Activated T-cell treated with anti-CD3 and anti-CD28 coated beads, Interleukin-2, amount 50 U/mL, for 1 hour (primary cell): ENCODE results near the gene TBCD.

Source experiments
- DNase-seq: peaks from one replicate; pipeline ENCODE4 v3.0.0-alpha.2; 2020

Gene TBCD

GRCh38 chr17:82793974-82794630 lies 42.2 kb downstream of the TBCD start:
- no peak for DNase-seq

- DNase-seq = no peak
Observed at GRCh38 chr17:82794781-82795482, 43.1 kb downstream of the TBCD start.

DNA sequence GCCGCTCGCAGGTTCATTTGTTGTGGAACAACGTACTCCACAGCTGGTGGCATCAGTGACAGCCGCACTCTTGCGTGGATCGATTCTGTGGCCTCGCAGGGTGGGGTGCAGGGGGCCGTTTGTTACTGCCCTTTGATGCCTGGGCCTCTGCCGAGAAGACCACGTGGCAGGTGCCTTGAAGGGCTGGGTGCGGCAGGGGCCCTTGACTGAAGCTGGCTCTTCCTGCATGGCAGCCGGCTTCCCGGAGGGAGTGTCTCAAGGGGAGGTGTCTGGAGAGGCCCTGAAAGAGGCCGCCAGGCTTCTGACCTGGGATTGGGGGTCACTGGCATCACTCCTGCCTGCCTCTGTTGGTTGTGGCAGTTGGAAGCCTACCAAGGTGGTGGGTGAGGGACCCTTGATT lies 43.8 kb downstream of the TBCD start:
- no peak for DNase-seq

DNA sequence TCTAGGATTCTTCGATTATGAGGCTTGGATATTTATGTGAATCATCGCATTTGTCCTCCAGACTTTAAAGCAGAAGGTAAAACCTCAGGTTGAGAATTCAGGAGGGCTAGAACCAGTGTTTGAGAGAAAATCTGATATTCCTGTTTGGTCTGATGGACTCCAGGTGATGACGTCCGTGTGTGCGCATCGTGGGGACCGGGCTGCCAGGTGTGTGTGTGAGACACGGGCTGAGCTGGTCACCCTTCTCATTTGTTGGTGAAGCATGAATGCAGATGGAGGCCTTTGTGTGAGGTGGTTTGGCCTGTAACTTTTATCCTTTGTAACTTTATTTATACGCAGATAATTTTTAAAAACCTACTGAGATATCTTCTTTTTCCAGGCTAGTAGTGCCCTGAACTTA lies 45.2 kb downstream of the TBCD start:
- no peak for DNase-seq

GRCh38 chr17:82798752-82799151 lies 46.9 kb downstream of the TBCD start:
- no peak for DNase-seq

DNA sequence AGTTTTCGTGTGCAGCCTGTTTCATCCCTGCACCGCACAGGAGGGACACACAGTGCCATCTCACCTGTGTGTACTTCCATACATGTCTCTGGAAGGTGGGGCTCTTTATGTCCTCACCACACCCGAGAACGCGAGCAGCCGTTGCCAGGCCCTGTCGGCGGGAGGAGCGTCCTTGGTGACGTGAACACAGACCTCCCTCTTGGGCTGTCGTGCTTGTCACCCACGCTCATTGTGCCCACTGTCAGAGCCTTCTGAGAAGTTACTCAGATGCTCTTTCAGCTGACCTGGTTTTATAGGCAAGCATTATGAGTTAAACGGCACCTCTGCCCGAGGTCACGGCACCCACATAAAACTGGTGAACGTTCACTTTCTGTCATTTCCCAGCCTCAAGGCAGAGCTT lies 47.7 kb downstream of the TBCD start:
- DNase-seq = no peak

- no peak for DNase-seq
Observed at GRCh38 chr17:82800885-82801284, 49.0 kb downstream of the TBCD start.

DNA sequence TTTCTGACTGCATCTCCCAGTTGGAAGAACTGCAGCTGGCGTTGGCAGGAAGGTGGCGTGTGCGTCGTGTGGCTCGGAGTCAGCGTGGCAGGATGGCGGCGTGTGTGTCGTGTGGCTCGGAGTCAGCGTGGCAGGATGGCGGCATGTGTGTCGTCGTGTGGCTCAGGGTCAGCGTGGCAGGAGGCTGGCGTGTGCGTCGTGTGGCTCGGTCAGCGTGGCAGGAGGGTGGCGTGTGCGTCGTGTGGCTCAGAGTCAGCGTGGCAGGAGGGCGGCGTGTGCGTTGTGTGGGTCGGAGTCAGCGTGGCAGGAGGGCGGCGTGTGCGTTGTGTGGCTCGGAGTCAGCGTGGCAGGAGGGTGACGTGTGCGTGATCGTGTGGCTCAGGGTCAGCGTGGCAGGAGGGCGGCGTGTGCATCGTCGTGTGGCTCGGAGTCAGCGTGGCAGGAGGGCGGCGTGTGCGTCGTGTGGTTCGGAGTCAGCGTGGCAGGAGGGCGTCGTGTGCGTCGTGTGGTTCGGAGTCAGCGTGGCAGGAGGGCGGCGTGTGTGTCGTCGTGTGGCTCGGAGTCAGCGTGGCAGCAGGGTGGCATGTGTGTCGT lies 49.6 kb downstream of the TBCD start:
- DNase-seq = no peak

GRCh38 chr17:82802075-82802780 lies 50.4 kb downstream of the TBCD start:
- DNase-seq = no peak

DNA sequence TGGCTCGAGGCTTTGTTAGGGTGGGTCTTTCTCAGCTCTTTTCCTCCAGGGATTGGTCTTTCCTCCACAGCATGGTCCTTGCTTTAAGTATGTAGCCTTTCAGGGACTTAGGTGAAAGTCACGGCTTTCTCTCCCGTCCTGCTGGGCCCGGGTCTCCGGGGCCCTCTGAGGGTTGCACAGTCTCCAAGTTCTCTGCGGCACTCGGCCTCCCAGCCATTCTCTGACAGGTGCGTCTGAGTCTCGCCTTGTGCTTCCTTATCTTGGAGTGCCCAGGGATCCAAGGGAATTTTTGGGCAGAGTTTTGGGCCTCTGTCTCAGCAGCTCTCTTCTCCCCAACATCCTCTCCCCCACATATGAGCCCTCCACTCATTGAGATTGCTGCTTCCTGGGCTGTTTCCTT lies 51.3 kb downstream of the TBCD start:
- no peak for DNase-seq

- no peak for DNase-seq
Observed at GRCh38 chr17:82803606-82804005, 51.7 kb downstream of the TBCD start.

DNA sequence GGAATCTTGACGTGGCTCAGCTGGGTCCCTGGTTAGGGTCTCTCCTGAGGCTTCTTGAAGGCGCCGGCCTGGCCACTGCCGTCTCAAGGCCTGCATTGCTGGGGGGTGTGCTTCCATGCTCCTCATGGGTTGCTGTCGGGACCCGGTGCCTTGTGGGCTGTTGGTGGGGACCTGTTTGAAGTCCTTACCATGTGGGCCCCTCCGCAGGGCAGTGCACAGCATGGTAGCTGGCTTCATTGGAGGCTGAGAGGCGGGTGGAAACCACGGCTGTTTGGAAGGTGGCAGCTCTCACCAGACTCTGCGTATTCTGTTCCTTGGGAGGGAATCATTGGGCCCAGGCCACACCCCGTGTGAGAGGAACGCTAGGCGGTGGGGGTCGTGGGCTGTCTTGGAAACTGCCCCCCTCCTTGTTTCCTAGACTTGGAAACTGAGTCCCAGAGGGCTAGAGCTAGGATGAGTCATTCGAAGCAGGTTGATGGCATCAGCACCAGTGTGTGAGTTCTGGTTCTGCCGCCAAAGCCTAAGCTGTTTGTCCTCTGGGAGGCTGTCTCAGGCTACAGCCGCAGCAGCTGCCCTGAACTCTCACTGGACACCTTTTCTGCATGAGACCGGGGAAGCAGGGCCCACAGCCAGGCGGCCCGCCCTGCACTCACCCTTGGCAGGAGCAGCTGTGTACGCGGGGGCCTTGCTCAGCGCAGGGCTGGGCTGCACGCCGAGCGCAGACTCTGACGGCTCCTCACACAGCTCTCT lies 52.8 kb downstream of the TBCD start:
- DNase-seq = no peak

DNA sequence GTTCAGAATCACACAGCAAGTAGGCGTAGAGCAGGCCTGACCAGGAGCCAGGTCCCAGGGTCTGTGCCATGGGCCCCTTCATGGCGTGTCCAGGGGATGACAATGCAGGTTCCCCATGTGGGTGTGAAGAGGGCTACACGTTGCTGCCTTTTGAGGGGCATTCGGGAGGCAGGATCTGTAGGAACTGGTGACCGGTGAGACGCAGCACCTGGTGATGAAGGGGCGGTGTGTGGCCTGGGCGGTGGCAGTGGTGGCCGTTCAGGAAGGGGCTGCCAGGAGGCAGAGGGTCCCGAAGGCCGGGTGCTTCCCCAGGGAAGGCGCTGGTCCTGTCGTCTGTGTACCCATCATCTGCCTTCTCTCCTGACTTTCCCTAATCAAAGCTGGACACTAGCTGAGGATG lies 53.4 kb downstream of the TBCD start:
- no peak for DNase-seq

DNA sequence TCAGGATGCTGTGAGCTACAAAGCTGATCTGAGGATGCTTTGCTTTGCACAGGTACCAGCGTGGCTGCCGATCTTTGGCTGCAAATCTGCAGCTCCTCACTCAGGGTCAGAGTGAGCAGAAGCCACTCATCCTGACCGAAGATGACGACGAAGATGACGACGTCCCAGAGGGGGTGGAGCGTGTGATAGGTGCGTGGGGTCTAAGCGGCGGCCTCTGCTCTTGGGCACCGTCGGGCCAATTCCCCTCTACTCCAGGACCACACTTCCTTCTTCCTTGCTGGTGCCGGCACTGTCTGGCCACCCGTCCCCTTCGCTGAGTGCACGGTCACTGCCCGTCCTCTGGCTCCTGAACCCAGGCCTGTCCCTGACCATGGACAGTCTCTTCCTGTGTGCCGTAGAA lies 54.0 kb downstream of the TBCD start:
- no peak for DNase-seq

- DNase-seq = no peak
Observed at GRCh38 chr17:82806645-82807044, 54.8 kb downstream of the TBCD start.

- DNase-seq = no peak
Observed at GRCh38 chr17:82807101-82807500, 55.2 kb downstream of the TBCD start.

GRCh38 chr17:82807562-82807961 lies 55.7 kb downstream of the TBCD start:
- no peak for DNase-seq

DNA sequence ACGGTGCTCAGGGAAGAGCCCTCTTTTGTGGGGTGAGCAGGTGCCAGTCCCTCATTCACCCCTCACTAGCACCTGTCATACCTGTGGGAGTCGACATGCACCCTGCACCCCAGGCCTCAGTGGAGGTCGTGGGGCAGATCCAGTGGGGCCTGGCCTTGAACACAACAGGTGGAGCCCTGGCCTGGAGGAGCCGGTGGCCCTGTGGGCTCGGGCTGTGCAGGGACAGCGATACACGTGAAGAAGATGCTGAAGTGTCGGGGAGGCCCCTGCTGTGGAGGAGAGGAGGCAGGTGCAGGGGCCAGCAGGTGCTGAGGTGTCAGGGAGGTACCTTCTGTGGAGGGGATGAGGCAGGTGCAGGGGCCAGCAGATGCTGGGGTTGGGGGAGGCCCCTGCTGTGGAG lies 56.1 kb downstream of the TBCD start:
- DNase-seq = no peak

GRCh38 chr17:82808921-82809905 lies 57.3 kb downstream of the TBCD start:
- no peak for DNase-seq

DNA sequence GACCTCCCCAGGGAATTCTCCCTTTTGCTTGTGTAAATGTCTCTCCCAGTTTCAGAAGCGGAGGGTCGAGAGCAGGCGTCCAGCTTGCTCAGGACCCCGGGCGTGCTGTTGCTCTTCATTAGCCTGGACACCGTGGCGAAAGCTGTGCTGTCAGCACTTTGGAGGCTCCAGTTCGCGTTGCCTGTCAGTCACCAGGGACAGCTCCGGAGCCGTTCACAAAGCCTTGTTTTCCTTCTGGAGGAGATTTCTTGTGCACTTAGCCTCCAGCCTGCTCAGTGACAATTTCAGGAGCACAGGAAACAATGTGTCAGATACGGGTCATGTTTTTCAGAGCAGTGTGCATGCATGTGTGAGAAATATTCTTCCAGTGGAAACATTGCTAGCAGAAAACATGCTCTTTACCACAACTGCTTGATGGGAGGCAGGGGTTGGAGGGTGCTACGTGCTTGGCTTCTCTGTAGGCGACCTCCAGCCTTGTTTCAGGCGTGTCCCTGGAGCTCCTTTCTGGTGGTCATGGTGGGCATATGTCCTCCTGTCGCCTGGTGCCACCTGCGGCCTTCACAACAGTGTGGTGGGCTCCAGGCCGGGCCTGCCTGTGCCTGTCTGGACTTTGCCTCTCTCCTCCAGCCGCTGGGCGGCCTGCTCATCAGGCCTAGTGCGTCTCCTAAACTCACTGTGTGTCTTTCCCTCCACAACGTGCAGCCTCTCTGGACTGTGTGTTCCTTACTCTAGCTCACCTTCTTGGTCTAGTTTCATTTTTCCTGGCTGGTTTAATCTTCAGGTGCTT lies 59.0 kb downstream of the TBCD start:
- no peak for DNase-seq

DNA sequence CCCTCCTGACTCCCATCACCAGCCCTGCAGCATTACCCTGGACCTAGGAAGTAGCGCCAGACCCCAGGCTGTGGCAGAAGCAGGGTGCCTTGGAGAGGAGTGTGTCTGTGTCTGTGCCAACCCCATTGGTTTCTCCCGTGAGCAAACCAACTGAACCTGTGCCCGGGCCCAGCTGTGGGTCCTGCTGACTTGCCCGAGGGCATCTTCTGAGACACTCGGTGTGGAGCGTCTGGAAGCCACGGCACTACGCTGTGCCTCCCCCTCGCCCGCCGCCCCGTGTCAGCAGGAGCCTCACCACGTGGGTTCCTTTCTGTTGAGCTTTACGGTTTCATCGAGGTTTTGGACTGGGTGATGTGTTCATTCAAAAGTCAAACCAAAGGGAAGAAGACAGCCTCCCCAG lies 60.2 kb downstream of the TBCD start:
- no peak for DNase-seq
